ENCODE data around the gene MPZL1.

MPZL1 gene

DNA sequence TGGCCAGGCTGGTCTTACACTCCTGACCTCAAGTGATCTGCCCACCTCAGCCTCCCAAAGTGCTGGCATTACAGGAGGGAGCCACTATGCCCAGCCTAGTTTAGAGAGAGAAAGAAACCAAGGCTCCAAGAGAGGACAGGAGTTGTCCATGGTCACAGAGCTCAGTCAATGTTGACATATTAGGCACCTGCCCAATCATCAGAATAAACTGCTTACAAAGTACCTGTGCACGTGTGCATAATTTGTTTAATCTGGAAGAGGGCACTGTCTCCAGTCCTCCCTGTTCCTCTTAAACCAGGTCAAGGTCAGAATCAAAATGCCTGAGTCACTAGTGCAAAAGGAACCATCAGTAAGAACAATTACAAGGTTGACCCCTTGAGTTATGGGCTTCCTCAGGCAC lies 20.3 kb upstream of the MPZL1 start:
- Histone ChIP-seq H3K9ac (no peak overlapping the region), H3K4me3 (no peak overlapping the region), H3K36me3 (peaks cover 98 to 100% (median 99%) of the 10 kb centered on the region in 11 experiments), H3K27ac (no peak overlapping the region), H3K9me3 (replicated peaks in 1 of 11) (no peaks in the 10 kb centered on the region), H3K27me3 (peaks cover 0 to 37% (median 7%) of the 10 kb centered on the region in 11 experiments; a peak in 9 of 22 replicates), H3K4me2 (no peak overlapping the region), H3K4me1 (peaks cover 0 to 54% (median 17%) of the 10 kb centered on the region in 10 experiments; a peak in 12 of 20 replicates), H4K20me1 (peaks cover 98 to 100% (median 100%) of the 10 kb centered on the region in 11 experiments)
- TF ChIP-seq Cebpa-rat (IDR thresholded peaks at IDR 0.05), result no peak

DNA sequence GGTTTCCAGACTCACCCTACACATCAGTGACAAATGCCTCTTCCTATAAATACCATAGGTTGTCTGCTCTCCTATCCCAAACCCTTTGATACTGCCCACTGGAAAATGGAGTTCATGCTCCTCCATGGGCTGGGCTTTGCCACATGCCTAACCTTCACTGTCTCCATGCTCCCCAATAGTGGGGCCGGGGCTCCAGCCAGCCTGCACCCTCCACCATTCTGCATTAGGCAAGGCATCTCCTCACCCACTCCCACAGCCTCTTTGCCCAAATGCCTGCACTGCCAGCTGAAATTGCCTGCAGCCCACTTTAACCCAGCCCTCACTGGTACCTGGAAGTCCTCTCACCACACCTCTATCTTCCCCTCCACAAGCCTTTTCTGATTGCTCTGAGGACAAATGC lies 18.2 kb upstream of the MPZL1 start:
- TF ChIP-seq Cebpa-rat (IDR thresholded peaks at IDR 0.05), result no peak
- Histone ChIP-seq H4K20me1 (peaks cover 98 to 100% (median 100%) of the 10 kb centered on the region in 11 experiments), H3K4me2 (peak overlapping the region in 1 of 11 experiments; percentile 18; a peak in 2 of 22 replicates), H3K27ac (no peak overlapping the region), H3K4me1 (peaks cover 10 to 56% (median 19%) of the 10 kb centered on the region in 10 experiments), H3K36me3 (peaks cover 79 to 96% (median 86%) of the 10 kb centered on the region in 11 experiments), H3K9me3 (replicated peaks in 1 of 11) (no peaks in the 10 kb centered on the region), H3K4me3 (no peak overlapping the region), H3K9ac (no peak overlapping the region), H3K27me3 (peaks cover 0 to 41% (median 13%) of the 10 kb centered on the region in 11 experiments; a peak in 10 of 22 replicates)

- no peaks in the 10 kb centered on the region for H3K9me3 ChIP-seq (replicated peaks in 1 of 11)
- no peak overlapping the region for H3K4me3 ChIP-seq
- no peak overlapping the region for H3K9ac ChIP-seq
- no peak for TF ChIP-seq Cebpa-rat (IDR thresholded peaks at IDR 0.05)
- peak overlapping the region in 2 of 11 experiments; percentile 7 to 26; a peak in 2 of 22 replicates for H3K4me2 ChIP-seq
- peaks cover 95 to 100% (median 100%) of the 10 kb centered on the region in 11 experiments for H4K20me1 ChIP-seq
- H3K36me3 ChIP-seq, result peaks cover 68 to 84% (median 75%) of the 10 kb centered on the region in 11 experiments
- H3K4me1 ChIP-seq, result peaks cover 19 to 67% (median 29%) of the 10 kb centered on the region in 10 experiments
- H3K27me3 ChIP-seq, result peaks cover 5 to 48% (median 19%) of the 10 kb centered on the region in 11 experiments; a peak in 20 of 22 replicates
- no peak overlapping the region for H3K27ac ChIP-seq
Measured at GRCh38 chr1:167704715-167705114, 17.1 kb upstream of the MPZL1 start.

DNA sequence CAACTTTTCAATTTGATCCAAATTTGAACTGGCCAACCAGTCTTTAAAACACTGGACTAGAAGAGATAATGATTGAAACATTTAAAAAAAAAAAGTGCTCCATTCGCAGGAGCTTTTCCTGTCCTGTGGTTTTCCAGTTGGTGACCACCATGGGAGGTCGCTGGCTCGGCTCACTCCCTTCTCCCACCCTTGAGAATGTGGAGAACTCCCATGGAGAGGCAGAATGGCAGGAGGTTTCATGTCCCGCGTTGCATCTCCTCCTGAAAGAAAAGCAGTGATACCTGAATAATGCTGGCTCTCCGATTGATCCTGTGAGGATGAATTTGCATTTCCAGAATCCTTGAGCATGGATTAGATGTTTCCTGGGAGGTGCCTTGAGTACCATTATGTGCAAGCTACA lies 16.5 kb upstream of the MPZL1 start:
- Histone ChIP-seq H3K27ac (no peak overlapping the region), H3K4me3 (no peak overlapping the region), H3K9me3 (replicated peaks in 1 of 11) (no peaks in the 10 kb centered on the region), H3K36me3 (peaks cover 63 to 79% (median 69%) of the 10 kb centered on the region in 11 experiments), H3K4me2 (peak overlapping the region in 2 of 11 experiments; percentile 2 to 26; a peak in 1 of 22 replicates), H4K20me1 (peaks cover 89 to 100% (median 100%) of the 10 kb centered on the region in 11 experiments), H3K9ac (no peak overlapping the region), H3K4me1 (peaks cover 19 to 67% (median 29%) of the 10 kb centered on the region in 10 experiments), H3K27me3 (peaks cover 9 to 53% (median 24%) of the 10 kb centered on the region in 11 experiments)
- TF ChIP-seq Cebpa-rat (IDR thresholded peaks at IDR 0.05), result no peak

DNA sequence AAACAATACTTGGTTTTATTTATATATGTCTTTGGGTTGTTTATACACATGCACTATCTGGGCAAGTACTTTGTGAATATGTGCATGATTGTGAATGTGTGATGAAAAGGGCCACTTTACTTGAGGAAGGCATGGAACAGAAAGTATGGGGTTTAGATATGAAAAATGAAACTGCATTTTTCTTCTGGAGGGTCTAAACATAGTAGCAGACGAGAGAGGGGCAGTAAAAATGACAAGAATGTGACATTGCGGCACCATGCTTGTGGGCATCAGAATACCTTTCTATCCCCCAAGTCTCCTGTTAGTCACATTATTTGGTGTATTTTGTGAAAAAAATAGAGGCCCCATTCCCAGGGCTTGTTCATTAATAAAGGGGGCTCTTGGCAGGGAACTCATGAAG lies 15.4 kb upstream of the MPZL1 start:
- 0 out of 22 replicates have a peak overlapping the region, but pooled peaks of 1 of the 11 experiments have one; percentile 21 for H3K4me2 ChIP-seq
- TF ChIP-seq Cebpa-rat (IDR thresholded peaks at IDR 0.05), result no peak
- H4K20me1 ChIP-seq, result peaks cover 78 to 99% (median 91%) of the 10 kb centered on the region in 11 experiments
- H3K4me3 ChIP-seq, result no peak overlapping the region
- peaks cover 19 to 67% (median 29%) of the 10 kb centered on the region in 10 experiments for H3K4me1 ChIP-seq
- H3K36me3 ChIP-seq, result peaks cover 52 to 68% (median 58%) of the 10 kb centered on the region in 11 experiments
- H3K9me3 ChIP-seq (replicated peaks in 1 of 11), result no peaks in the 10 kb centered on the region
- peaks cover 20 to 64% (median 35%) of the 10 kb centered on the region in 11 experiments for H3K27me3 ChIP-seq
- no peak overlapping the region for H3K9ac ChIP-seq
- no peak overlapping the region for H3K27ac ChIP-seq

DNA sequence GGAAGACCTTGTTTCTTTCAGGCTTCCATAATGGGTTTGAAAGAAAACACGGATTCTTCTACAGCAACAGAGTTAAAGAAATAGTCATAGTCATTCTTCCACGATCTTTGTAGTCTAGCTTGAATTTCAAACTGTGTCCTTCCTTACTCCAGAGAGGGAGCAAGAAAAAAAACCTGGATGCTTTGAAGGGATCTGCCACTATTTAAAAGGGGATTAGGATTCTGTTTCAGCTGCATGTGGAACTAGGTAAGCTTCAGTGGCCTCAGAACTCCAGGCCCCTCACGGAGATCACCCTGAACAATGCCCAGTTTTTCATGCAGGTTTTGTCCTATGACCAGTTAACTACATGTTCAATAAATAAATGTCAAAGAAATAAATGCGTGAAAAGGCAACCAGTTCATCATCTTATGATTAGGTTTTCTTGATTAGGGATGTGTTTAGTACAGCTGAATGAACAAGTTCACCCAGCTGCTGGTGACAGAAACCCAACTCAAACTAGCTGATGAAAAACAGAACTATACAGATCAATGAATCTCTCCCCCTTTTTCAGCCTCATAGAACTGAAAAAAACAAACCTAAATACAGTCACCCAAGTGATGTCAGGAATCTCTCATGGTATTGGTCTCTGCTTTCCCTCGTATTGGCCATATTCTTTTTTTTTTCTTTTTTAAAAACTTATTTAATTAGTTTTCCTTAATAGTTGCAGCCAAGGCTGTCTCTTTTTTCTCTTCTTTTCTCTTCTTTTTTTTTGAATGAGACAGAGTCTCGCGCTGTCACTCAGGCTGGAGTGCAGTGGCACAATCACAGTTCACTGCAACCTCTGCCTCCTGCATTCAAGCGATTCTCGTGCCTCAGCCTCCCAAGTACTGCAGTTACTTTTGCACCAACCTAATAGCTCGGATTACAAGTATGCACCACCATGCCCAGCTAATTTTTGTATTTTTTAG lies 14.6 kb upstream of the MPZL1 start:
- no peak overlapping the region for H3K4me3 ChIP-seq
- TF ChIP-seq Cebpa-rat (IDR thresholded peaks at IDR 0.05), result no peak
- no peak overlapping the region for H3K9ac ChIP-seq
- H3K4me2 ChIP-seq, result peak overlapping the region in 8 of 11 experiments; percentile 19 to 75 (median 58); a peak in 11 of 22 replicates
- H3K9me3 ChIP-seq (replicated peaks in 1 of 11), result no peaks in the 10 kb centered on the region
- peaks cover 28 to 72% (median 44%) of the 10 kb centered on the region in 11 experiments for H3K27me3 ChIP-seq
- H3K27ac ChIP-seq, result no peak overlapping the region
- peaks cover 19 to 67% (median 29%) of the 10 kb centered on the region in 10 experiments for H3K4me1 ChIP-seq
- H4K20me1 ChIP-seq, result peaks cover 70 to 99% (median 83%) of the 10 kb centered on the region in 11 experiments
- peaks cover 43 to 59% (median 50%) of the 10 kb centered on the region in 11 experiments for H3K36me3 ChIP-seq

DNA sequence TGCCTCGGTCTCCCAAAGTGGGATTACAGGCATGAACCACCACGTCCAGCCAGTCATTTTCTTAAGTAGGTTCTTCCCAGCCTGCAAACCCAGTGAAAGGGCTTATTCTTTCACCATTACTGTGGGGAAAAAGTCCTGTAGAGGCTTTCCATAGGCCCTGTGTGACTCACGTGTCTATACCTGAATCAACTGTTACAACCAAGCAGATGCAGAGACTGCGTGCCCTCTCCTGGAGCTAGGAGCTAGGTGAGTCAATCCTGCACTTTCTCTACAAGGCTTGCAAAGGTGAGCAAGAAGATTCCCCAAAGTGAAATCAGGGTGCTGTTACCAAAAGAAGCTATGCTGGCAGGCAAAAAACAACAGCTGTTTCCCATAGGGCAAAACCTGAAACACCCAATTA lies 13.8 kb upstream of the MPZL1 start:
- H3K4me3 ChIP-seq, result no peak overlapping the region
- H4K20me1 ChIP-seq, result peaks cover 62 to 98% (median 75%) of the 10 kb centered on the region in 11 experiments
- peaks cover 19 to 68% (median 29%) of the 10 kb centered on the region in 10 experiments for H3K4me1 ChIP-seq
- peaks cover 36 to 52% (median 43%) of the 10 kb centered on the region in 11 experiments for H3K36me3 ChIP-seq
- peaks cover 35 to 77% (median 51%) of the 10 kb centered on the region in 11 experiments for H3K27me3 ChIP-seq
- H3K27ac ChIP-seq, result no peak overlapping the region
- TF ChIP-seq Cebpa-rat (IDR thresholded peaks at IDR 0.05), result no peak
- H3K4me2 ChIP-seq, result peak overlapping the region in 9 of 11 experiments; percentile 7 to 75 (median 52); a peak in 14 of 22 replicates
- H3K9ac ChIP-seq, result no peak overlapping the region
- H3K9me3 ChIP-seq (replicated peaks in 1 of 11), result no peaks in the 10 kb centered on the region

GRCh38 chr1:167708940-167709389 lies 12.8 kb upstream of the MPZL1 start:
- TF ChIP-seq Cebpa-rat (IDR thresholded peaks at IDR 0.05), result no peak
- peak overlapping the region; percentile 27 to 75 (median 52) for H3K4me2 ChIP-seq
- no peak overlapping the region for H3K9ac ChIP-seq
- peaks cover 26 to 42% (median 32%) of the 10 kb centered on the region in 11 experiments for H3K36me3 ChIP-seq
- H4K20me1 ChIP-seq, result peaks cover 52 to 98% (median 71%) of the 10 kb centered on the region in 11 experiments
- 0 out of 22 replicates have a peak overlapping the region, but pooled peaks of 1 of the 11 experiments have one; percentile 16 for H3K27ac ChIP-seq
- H3K4me1 ChIP-seq, result peaks cover 28 to 68% (median 32%) of the 10 kb centered on the region in 10 experiments
- H3K4me3 ChIP-seq, result no peak overlapping the region
- peaks cover 46 to 77% (median 57%) of the 10 kb centered on the region in 11 experiments for H3K27me3 ChIP-seq
- no peaks in the 10 kb centered on the region for H3K9me3 ChIP-seq (replicated peaks in 1 of 11)

Measured in BLaER1 treated with 17β-estradiol and CSF1 and Interleukin-3, amounts not matched to agents 10 nM and 100 nM (cell line).